HT1080 (cell line): ENCODE data around the gene PIK3C3. TPM values are rescaled to one million over a fixed set of nuclear protein-coding genes. Genes with fewer than 3 reads are reported as not detected.
"Not testable (repeated sequence)": the region's sequence is repeated elsewhere in the genome, so short reads cannot be mapped to it uniquely, and the experiment has no call there.

ENCODE experiments used
- DNase-seq: peaks from one replicate; pipeline ENCODE4 v3.0.0-alpha.2; 2015; ENCODE audit warnings: low read depth
- total RNA-seq: library from RNA; depleted of rRNA; stranded (reverse); fragments of >200 nt; shearing (Covaris generic); gene quantifications from 2 replicates; pipeline ENCODE4 v1.2.3, GENCODE V29; 2014

PIK3C3 gene
- total RNA-seq, 1 experiment from 2014 or later = 37.6 TPM

DNA sequence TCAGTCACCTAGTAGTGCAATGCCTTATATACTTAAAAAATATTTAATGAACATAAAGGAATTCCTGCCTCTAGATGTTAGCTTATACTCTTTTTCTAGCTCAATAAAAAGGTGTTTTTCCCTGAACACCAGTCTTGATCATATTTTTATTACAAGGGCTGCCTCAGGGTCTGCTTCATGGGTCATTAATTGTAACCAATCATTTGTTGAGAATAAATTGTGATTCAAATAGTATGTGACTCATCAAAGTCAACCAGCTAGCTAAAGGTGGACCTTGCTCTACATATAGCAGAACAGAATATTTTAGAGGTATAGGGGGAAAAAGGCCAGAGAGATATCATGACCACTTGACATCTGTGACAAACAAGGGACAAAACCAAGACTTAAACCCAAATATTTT, 114.0 kb downstream of the PIK3C3 start:
- no peak for DNase-seq

DNA sequence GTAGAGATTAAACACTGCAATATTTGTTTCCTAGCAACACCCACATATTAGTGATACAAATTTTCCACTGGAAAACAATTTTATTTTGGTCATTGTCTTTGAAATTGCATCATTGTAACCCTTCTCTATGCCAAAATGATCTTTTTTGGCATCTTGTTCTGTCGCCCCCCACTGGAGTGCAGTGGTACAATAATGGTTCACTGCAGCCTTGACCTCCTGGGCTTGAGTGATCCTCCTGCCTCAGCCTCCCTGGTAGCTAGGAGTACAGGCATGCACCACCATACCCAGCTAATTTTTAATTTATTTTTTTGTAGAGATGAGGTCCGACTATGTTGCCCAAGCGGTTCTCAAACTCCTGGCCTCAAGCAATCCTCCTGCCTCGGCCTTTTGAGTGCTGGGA, 117.4 kb downstream of the PIK3C3 start:
- no peak for DNase-seq

DNA sequence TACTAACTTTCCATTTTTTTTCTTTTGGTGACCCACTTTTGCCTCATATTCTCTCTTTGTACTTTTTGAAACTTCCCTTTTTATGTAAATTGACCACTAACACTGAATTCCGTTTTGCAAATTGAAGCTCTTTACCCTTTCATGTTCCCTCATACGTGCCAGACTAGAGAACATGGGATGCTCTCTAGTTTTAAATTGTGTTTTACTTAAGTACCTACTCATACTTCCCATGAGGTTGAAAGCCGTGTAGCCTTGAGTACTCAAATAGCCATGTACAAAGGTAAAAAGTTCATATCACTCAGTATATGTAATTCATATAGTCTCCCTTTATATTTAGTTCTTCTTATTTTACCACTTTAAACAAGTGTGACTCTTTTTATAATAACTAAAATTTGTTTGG, 119.7 kb downstream of the PIK3C3 start:
- no peak for DNase-seq

GRCh38 chr18:42078711-42079110, 123.7 kb downstream of the PIK3C3 start:
- DNase-seq = no peak

- DNase-seq = no peak
These were observed 125.3 kb downstream of the PIK3C3 start for GRCh38 chr18:42080340-42080739.

GRCh38 chr18:42082415-42083234, 127.6 kb downstream of the PIK3C3 start:
- DNase-seq = no peak

- peak; percentile 54 for DNase-seq
These were observed 131.3 kb downstream of the PIK3C3 start for GRCh38 chr18:42086288-42086687.

DNA sequence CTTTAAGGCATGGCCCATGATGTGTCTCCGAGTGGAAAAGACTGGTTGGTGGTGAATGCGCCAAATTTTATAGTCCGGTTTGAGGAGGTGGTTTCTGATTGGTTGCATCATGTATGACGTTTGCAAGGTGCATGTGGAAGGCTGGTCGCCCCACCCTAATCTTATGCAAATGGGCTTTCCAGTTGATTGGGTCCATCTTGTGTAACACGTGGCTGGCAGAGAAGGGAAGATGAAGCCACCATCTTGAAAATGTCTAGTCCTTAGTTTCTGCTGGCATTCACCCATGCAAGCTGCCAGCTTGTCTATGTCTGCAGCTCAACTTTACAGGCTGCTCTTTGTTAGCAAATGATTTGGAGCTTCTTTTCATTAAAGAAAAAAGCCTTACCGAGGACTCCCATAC, 132.2 kb downstream of the PIK3C3 start:
- no peak for DNase-seq

DNA sequence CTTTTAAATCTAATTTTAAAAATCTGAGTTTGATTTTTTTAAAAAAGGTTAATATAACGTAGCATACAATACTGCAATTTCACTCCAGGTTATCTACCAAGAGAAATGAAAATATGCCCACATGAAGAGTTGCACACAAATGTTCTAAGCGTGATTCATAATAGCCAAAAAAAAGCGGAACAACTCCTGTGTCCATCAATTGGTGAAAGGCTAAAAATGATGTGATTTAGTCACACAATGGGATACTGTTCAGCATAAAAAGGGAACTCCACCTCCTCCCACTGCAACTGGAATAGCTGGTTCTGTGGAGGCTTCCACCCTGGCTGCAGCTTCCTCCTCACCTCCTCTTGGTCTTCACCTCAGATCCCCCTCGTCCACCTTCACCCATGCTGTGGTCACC, 132.8 kb downstream of the PIK3C3 start:
- no peak for DNase-seq

GRCh38 chr18:42092848-42093247, 137.8 kb downstream of the PIK3C3 start:
- DNase-seq = no peak

GRCh38 chr18:42094875-42095274, 139.8 kb downstream of the PIK3C3 start:
- no peak for DNase-seq

- no peak for DNase-seq
These were observed 140.8 kb downstream of the PIK3C3 start for GRCh38 chr18:42095732-42096377.

- DNase-seq = no peak
These were observed 145.2 kb downstream of the PIK3C3 start for GRCh38 chr18:42100248-42100647.

- DNase-seq = no peak
These were observed 145.9 kb downstream of the PIK3C3 start for GRCh38 chr18:42100911-42101310.

DNA sequence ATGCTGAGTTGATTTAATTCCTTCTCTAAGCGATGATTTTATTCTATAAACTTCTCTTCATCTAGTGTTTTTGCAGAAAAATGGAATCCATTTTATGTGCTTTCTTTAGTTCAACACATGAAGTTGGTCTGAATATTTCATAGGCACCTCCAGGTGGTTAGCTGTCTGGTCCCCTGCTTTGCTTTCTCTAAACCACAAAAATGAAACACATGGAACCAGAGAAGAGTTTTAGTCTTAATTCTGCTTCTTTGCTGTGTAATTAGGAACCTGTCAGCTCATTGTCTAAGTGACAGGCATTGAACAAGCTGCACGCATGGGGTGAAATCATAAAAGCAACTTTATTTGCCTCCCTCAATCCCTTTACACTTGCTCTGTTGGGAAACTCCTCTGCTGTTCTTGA, 150.4 kb downstream of the PIK3C3 start:
- no peak for DNase-seq

DNA sequence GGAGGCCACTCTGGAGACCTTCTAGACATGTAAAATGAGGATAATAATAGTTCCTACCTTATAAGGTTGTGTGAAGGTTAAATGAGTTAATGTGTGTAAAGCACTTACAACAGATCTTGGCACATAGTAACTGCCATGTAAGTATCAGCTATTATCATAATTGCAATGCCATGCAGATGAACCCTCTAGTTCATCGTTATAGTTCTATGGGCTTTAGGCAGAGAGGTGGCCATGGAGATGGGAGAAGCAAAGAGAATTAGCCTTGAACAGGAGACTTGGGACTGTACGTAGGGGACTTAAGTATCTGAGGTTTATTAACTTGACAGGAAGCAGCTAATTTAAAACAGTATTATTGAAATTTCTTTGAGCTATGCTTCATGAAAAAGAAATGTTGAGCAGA, 151.8 kb downstream of the PIK3C3 start:
- no peak for DNase-seq

DNA sequence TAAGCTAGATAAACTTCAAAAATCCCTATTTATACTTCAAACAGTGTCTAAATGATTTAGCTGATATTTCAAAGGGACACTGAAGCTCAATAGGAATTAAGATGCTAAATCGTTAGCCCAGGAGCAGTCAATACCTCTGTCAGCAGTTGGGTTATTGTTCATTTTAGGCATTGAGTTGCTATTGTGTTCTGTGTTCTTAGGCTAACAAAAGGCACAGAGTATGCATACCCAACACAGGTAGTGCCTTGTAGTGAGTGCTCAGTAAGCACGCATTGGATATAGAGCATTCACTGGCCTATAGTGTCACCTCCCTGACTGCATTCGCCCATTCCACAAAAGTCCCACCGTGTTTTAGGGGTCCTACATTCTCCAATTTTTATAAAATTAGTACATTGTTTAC, 152.3 kb downstream of the PIK3C3 start:
- DNase-seq = no peak

DNA sequence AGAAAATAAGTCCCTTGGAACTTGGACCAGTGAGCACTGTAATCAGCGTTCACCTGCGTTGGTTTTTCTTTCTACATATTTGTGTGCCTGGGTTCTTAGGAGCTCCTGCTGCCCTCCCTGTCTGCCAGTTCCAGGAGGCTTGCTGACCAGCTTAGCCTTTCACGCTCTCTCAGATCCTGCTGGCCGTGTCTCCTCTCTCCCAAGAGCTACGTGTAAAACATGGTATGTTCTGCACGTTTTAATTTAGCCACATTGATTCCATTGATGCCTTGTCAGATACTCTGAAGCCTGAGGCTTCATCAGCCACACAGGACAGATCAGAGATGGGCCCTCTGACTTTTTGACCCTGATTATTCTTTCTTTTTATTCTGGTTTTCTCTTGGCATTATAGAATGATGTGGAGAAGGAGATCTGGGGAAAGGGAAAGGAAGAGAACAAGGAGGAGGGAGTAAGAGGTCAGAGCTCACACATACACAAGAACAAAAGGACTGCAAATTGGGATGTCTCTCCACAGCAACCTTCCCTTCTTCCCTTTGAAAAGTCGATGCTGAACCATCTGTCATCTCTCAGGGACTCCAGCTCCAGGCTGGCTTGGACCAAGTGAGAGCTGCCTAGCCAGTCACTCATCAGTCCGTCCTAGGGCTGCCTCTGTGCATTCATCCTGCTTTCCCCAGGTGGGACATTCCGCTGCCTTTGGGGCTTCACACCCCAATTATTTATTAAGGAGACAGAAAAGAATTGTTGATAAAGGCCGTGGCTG, 152.8 kb downstream of the PIK3C3 start:
- DNase-seq = no peak

- DNase-seq = not testable (repeated sequence)
These were observed 157.1 kb downstream of the PIK3C3 start for GRCh38 chr18:42112147-42112546.

DNA sequence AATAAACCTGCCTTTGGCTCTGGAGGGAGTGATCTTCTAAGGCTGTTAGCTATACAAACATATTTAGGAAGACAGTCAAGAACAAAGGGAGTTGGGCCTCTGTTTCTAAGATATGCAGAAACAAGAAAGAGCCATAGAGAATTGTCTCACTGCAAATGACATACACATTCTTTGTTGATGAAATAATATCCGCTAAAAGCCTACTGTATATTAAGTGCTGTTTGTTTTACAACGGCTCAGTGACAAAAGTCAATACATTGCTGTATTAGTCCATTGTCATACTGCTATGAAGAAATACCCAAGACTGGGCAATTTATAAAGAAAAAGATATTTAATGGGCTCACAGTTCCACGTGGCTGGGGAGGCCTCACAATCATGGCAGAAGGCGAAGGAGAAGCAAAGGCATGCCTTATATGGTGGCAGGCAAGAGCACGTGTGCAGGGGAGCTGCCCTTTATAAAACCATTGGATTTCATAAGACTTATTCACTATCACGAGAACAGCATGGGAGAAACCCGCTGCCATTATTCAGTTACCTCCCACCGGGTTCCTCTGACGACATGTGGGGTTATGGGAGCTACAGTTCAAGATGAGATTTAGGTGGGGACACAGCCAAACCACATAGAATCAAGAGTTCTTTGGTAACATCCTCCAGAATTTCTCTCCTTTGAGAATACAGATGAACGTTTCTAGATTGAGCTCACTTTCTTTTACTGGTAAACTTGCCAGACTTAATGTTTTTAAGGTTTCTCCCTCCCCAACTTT, 157.8 kb downstream of the PIK3C3 start:
- no peak for DNase-seq

DNA sequence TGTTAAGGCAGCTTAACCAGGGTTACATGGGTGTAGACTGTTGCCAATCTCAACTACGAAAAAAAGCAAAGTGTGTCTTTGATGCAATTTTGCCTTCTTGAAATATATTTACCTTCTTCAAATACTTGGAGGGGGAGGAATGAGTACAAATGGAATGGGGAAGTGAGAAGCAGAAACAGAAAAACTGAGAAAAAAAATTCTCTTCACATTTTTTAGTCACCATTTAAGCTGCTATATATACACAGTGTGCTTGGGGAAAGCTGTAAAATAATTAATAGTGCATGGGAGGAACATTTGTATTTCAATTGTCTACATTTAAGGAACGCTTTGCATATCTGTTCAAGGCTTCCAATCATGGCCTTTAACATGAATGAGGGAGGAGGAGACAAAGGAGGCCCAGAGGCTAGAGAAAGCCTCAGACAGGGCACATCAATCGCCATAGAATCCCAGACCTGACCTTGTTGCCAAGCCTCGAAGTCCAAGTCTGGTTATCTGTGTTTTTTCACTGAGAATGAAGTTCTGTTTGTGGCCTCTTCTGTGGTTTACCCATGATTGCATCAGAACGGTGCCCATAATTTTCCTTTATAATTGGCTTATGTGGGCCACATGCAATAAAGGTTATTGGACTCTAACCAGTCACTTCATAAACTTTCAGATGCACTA, 158.6 kb downstream of the PIK3C3 start:
- no peak for DNase-seq
